ENCODE results near the gene FMO1. TPM values are rescaled to one million over a fixed set of nuclear protein-coding genes. Genes with fewer than 3 reads are reported as not detected.

Gene FMO1
- total RNA-seq, 1 experiment from 2014 or later, result not detected

GRCh38 chr1:171277534-171277933 lies 29.2 kb downstream of the FMO1 start:
- H3K9me3 ChIP-seq (ENCODE audit: control insufficient read depth in 1 of 2, insufficient read depth in 1 of 2, low read depth in 1 of 2, low read length in 2 of 2), result no peaks in the 10 kb centered on the region
- no peak overlapping the region for H3K9ac ChIP-seq (ENCODE audit: low read length)
- BruUV-seq (replicated peaks), result no TSS peak
- no peaks in the 10 kb centered on the region for H3K27me3 ChIP-seq (ENCODE audit: insufficient read depth, low read length)
- no peaks in the 10 kb centered on the region for H4K20me1 ChIP-seq (ENCODE audit: insufficient read depth)
- H3K4me2 ChIP-seq (ENCODE audit: low read length), result no peak overlapping the region
- no peak for ATAC-seq
- RAD21 ChIA-PET (ENCODE audit: low non-redundant PET in 1 of 2, low total read pairs in 2 of 2, uncharacterized antibody in 2 of 2, unreplicated experiment in 2 of 2), result no interaction called here
- H3K4me1 ChIP-seq (ENCODE audit: control insufficient read depth in 1 of 2, insufficient read depth in 2 of 2, low read length in 2 of 2), result no peaks in the 10 kb centered on the region
- CTCF ChIA-PET, result interaction anchor here (1.4 kb wide), 1 partner anchor 36 kb away, joined by 5 read pairs; the partner anchor contains the start of gene FMO4
- no peaks in the 10 kb centered on the region for H3K79me2 ChIP-seq (ENCODE audit: insufficient read depth, low read length)
- TF ChIP-seq EZH2phosphoT487 (IDR thresholded peaks at IDR 0.05; ENCODE audit: borderline replicate concordance), result no peak
- TF ChIP-seq, protein P1, sequence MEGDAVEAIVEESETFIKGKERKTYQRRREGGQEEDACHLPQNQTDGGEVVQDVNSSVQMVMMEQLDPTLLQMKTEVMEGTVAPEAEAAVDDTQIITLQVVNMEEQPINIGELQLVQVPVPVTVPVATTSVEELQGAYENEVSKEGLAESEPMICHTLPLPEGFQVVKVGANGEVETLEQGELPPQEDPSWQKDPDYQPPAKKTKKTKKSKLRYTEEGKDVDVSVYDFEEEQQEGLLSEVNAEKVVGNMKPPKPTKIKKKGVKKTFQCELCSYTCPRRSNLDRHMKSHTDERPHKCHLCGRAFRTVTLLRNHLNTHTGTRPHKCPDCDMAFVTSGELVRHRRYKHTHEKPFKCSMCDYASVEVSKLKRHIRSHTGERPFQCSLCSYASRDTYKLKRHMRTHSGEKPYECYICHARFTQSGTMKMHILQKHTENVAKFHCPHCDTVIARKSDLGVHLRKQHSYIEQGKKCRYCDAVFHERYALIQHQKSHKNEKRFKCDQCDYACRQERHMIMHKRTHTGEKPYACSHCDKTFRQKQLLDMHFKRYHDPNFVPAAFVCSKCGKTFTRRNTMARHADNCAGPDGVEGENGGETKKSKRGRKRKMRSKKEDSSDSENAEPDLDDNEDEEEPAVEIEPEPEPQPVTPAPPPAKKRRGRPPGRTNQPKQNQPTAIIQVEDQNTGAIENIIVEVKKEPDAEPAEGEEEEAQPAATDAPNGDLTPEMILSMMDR (IDR thresholded peaks at IDR 0.05 in 2 of 3, conservative IDR thresholded peaks at IDR 0.05 in 1 of 3; ENCODE audit: borderline replicate concordance in 1 of 3, insufficient read depth in 1 of 3, low read depth in 2 of 3, low read length in 2 of 3), result no peak
- TF ChIP-seq SP1 (IDR thresholded peaks at IDR 0.05; ENCODE audit: low read depth), result no peak
- TF ChIP-seq SRF (IDR thresholded peaks at IDR 0.05; ENCODE audit: low read depth), result no peak
- TF ChIP-seq ATF3 (IDR thresholded peaks at IDR 0.05), result no peak
- no peak for TF ChIP-seq TCF7L2 (IDR thresholded peaks at IDR 0.05; ENCODE audit: borderline replicate concordance, extremely low read depth, insufficient read depth, insufficient read length)
- TF ChIP-seq, protein P2, sequence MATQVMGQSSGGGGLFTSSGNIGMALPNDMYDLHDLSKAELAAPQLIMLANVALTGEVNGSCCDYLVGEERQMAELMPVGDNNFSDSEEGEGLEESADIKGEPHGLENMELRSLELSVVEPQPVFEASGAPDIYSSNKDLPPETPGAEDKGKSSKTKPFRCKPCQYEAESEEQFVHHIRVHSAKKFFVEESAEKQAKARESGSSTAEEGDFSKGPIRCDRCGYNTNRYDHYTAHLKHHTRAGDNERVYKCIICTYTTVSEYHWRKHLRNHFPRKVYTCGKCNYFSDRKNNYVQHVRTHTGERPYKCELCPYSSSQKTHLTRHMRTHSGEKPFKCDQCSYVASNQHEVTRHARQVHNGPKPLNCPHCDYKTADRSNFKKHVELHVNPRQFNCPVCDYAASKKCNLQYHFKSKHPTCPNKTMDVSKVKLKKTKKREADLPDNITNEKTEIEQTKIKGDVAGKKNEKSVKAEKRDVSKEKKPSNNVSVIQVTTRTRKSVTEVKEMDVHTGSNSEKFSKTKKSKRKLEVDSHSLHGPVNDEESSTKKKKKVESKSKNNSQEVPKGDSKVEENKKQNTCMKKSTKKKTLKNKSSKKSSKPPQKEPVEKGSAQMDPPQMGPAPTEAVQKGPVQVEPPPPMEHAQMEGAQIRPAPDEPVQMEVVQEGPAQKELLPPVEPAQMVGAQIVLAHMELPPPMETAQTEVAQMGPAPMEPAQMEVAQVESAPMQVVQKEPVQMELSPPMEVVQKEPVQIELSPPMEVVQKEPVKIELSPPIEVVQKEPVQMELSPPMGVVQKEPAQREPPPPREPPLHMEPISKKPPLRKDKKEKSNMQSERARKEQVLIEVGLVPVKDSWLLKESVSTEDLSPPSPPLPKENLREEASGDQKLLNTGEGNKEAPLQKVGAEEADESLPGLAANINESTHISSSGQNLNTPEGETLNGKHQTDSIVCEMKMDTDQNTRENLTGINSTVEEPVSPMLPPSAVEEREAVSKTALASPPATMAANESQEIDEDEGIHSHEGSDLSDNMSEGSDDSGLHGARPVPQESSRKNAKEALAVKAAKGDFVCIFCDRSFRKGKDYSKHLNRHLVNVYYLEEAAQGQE (IDR thresholded peaks at IDR 0.05; ENCODE audit: low read depth), result no peak
- no peak for TF ChIP-seq CBX3 (IDR thresholded peaks at IDR 0.05; ENCODE audit: low read depth)
- no peak for TF ChIP-seq ZFX (IDR thresholded peaks at IDR 0.05)
- no peak for TF ChIP-seq EZH2 (IDR thresholded peaks at IDR 0.05)
- no peak for TF ChIP-seq JUND (IDR thresholded peaks at IDR 0.05)
- TF ChIP-seq RAD21 (IDR thresholded peaks at IDR 0.05; ENCODE audit: low read depth), result no peak
- no peak for TF ChIP-seq SIN3A (IDR thresholded peaks at IDR 0.05; ENCODE audit: low read depth)
- TF ChIP-seq CEBPB (IDR thresholded peaks at IDR 0.05; ENCODE audit: low read depth), result no peak
- TF ChIP-seq, protein P3, sequence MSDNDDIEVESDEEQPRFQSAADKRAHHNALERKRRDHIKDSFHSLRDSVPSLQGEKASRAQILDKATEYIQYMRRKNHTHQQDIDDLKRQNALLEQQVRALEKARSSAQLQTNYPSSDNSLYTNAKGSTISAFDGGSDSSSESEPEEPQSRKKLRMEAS (IDR thresholded peaks at IDR 0.05), result no peak
- TF ChIP-seq, protein P4, sequence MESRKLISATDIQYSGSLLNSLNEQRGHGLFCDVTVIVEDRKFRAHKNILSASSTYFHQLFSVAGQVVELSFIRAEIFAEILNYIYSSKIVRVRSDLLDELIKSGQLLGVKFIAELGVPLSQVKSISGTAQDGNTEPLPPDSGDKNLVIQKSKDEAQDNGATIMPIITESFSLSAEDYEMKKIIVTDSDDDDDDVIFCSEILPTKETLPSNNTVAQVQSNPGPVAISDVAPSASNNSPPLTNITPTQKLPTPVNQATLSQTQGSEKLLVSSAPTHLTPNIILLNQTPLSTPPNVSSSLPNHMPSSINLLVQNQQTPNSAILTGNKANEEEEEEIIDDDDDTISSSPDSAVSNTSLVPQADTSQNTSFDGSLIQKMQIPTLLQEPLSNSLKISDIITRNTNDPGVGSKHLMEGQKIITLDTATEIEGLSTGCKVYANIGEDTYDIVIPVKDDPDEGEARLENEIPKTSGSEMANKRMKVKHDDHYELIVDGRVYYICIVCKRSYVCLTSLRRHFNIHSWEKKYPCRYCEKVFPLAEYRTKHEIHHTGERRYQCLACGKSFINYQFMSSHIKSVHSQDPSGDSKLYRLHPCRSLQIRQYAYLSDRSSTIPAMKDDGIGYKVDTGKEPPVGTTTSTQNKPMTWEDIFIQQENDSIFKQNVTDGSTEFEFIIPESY (IDR thresholded peaks at IDR 0.05; ENCODE audit: extremely low read depth, insufficient replicate concordance, low read length), result no peak
- TF ChIP-seq ZNF274 (IDR thresholded peaks at IDR 0.05; ENCODE audit: low read depth, low read length), result no peak
- no peak for DNase-seq (ENCODE audit: low read depth, low spot score)
- intact Hi-C loops (cut with micrococcal nuclease), result no loop called here
- H3K4me3 ChIP-seq (replicated peaks in 1 of 2; ENCODE audit: low read depth in 1 of 2, low read length in 2 of 2), result no peak overlapping the region
- POLR2A ChIA-PET, result no interaction called here
- no peaks in the 10 kb centered on the region for H3K36me3 ChIP-seq (ENCODE audit: control insufficient read depth in 1 of 2, insufficient read depth in 2 of 2, low read length in 2 of 2)
- no peaks in the 10 kb centered on the region for H3K9me2 ChIP-seq (ENCODE audit: insufficient read depth)
- no peak overlapping the region for H3K27ac ChIP-seq (ENCODE audit: low read depth, low read length)
- H2AFZ ChIP-seq (ENCODE audit: low read depth, low read length, poor library complexity, severe bottlenecking), result no peak overlapping the region

All from HCT116 (cell line).